PC-3 (cell line): ENCODE measurements around the gene PIK3CG.

ENCODE experiments used
- CTCF ChIP-seq: fragments of 300-600 bp; sonication (generic); conservative IDR thresholded peaks from 2 replicates; pipeline ENCODE4 v1.5.1; 2017; ENCODE audit warnings: antibody characterized with exemption, low read depth, mild to moderate bottlenecking, low read length
- EZH2 ChIP-seq: fragments of 300-600 bp; sonication (generic); IDR thresholded peaks from one replicate; pipeline ENCODE4 v1.6.1; 2017; ENCODE audit warnings: antibody characterized with exemption, mild to moderate bottlenecking, low read length; ENCODE audit not compliant: unreplicated experiment
- EZH2phosphoT487 ChIP-seq: fragments of 300-600 bp; sonication (generic); IDR thresholded peaks from 2 replicates; pipeline ENCODE4 v1.6.1; 2018; ENCODE audit warnings: mild to moderate bottlenecking, antibody characterized with exemption, low read length, borderline replicate concordance

- TF ChIP-seq CTCF: no peak
- no peak for TF ChIP-seq EZH2phosphoT487
- no peak for TF ChIP-seq EZH2
These were observed 46.3 kb upstream of the PIK3CG start for GRCh38 chr7:106818736-106819135.
